ENCODE measurements around the gene FAM120C. TPM values are rescaled to one million over a fixed set of nuclear protein-coding genes. Genes with fewer than 3 reads are reported as not detected.

FAM120C gene, protein sequence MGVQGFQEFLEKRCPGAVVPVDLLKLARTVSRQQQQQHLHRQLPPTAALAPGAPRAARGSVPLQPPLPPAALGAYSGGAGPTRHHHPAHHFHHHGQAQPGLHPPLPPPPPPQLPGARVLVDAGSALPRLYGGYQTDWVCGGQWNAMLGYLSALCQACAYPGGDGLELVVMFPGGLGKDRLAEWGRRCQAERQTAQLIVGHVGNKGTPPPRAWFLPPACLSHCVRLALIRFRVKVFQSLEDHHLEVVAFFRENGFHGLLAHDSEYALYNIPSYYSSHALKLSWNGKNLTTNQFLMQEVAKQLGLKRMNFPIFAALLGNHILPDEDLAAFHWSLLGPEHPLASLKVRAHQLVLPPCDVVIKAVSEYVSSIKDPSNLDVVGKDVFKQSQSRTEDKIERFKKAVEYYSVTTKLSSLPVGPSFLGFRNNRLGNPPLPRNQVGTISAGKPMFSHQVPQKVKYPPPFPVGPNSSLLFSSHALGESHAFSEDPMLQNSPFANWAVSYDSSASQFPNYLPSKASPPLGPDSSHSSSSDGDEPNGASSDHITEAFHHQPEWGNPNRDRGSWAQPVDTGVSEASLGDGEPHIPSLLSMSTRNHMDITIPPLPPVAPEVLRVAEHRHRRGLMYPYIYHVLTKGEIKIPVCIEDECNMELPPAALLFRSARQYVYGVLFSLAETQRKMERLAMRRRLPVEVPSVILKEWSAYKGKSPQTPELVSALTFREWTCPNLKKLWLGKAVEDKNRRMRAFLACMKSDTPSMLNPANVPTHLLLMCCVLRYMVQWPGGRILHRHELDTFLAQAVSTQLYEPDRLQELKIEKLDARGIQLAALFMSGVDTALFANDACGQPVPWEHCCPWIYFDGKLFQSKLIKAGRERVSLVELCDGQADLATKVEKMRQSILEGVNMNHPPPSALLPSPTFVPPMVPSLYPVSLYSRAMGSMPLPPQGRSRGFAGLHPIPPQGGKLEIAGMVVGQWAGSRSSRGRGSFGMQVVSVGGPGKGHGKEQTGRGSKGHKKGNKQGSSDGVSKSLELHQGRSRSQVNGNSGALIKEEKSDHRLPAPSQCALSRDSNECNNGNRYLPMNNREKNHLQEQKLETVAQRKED
- total RNA-seq, result 1 to 10 TPM; 4.5 to 6.1 TPM

- peak; percentile 77 for DNase-seq
- Mint-ChIP-seq H3K27ac (peak within 1 kb of the TSS; percentile 80), H3K4me1 (ENCODE audit: low read depth) (peaks cover 41% of the 10 kb centered on the region), H3K36me3 (peaks cover 5% of the 10 kb centered on the region), H3K4me3 (peak within 1 kb of the TSS; percentile 78), H3K9me3 (no peaks in the 10 kb centered on the region), H3K27me3 (no peaks in the 10 kb centered on the region)
- intact Hi-C loops (cut with micrococcal nuclease), result loop anchor here (1.0 to 10.0 kb wide), 9 partner anchors 139 to 982 kb away; partner anchors contain the start of genes APEX2, GNL3L, PHF8 and TSR2
- ChIA-PET CTCF (no interaction called here), POLR2A (interaction anchor here (0.6 to 1.3 kb wide), 2 partner anchors 92 to 457 kb away, joined by 4 to 5 read pairs; no protein-coding TSS in a partner anchor)
Observed at GRCh38 chrX:54182864-54183613, at the start of gene FAM120C. Gene FAM120C, minus strand, starts transcription at chrX:54183254. Its CDS starts 56 bp downstream, at chrX:54183198.

DNA sequence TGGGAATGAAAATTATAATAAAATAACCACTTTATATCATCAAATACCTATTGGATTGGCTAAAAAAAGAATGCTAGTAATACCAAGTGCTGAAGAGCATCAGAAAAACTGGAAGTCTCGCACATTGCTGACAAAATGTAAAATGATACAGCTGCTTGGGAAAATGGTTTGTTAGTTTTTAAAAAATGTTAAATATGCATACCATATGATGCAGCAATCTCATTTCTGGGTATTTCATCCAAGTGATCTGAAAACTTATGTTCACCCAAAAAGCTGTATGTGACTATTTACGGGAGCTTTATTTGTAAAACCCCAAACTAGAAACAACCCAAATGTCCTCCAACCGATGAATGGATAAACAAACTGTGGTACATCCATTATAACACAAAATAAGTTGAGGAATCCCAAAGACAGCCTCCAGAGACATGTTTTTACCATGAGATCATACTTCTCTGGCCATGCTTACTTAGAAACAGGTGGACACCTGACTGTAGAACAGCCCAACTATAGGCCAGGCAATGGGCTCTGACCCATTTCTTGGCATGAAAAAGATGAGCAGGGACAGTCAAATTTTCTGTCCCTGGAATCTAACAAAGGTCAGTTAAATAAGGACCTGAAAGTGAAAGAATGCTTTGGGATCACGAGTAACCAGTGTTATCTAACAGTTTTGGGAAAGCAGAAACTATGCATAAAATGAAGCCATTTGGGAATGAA lies 47.5 kb upstream of the FAM120C start:
- no peak for DNase-seq
- ChIA-PET POLR2A (no interaction called here), CTCF (no interaction called here)
- Mint-ChIP-seq H3K36me3 (no peaks in the 10 kb centered on the region), H3K9me3 (no peaks in the 10 kb centered on the region), H3K4me1 (ENCODE audit: low read depth) (no peaks in the 10 kb centered on the region), H3K27ac (no peak overlapping the region), H3K4me3 (no peak overlapping the region), H3K27me3 (no peaks in the 10 kb centered on the region)
- intact Hi-C loops (cut with micrococcal nuclease), result no loop called here

DNA sequence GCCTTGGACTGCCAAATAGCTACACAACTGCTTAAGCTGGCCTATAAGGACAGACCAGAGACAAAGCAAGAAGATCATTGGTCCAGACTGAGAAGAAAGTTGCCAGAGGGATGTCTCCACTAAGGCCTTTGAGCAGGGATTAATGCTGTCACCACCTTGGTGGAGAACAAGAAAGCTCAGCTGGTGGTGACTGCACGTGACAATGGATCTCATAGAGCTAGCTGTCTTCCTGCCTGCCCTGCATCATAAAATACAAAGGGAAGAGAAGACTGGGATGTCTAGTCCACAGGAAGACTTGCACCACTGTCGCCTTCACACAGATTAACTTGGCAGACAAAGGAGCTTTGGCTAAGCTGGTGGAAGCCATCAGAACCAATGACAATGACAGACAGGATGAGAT lies 40.5 kb upstream of the FAM120C start:
- no peak overlapping the region for H3K27ac Mint-ChIP-seq
- intact Hi-C loops (cut with micrococcal nuclease), result no loop called here
- H3K4me1 Mint-ChIP-seq (ENCODE audit: low read depth), result no peaks in the 10 kb centered on the region

DNA sequence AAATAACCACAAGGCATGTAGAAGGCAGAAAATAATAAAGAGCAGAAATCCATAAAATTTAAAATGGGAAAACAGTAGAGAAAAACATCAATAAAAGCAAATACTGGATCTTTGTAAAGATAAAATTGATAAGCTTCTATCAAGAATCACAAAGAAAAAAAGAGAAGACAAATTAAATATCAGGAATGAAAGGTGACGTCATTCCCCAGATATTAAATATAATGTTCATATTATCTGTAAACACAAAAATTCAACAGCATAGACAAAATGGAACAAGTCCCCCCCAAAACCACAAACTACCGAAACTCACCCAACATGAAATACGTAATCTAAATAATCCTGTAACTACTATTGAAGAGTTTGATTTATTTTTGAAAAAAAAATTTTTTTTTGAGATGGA lies 30.5 kb upstream of the FAM120C start:
- no peak for DNase-seq
- ChIA-PET CTCF (no interaction called here), POLR2A (no interaction called here)
- intact Hi-C loops (cut with micrococcal nuclease), result no loop called here
- H3K4me3 Mint-ChIP-seq, result no peak overlapping the region
- no peaks in the 10 kb centered on the region for H3K9me3 Mint-ChIP-seq
- no peaks in the 10 kb centered on the region for H3K27me3 Mint-ChIP-seq
- no peaks in the 10 kb centered on the region for H3K4me1 Mint-ChIP-seq (ENCODE audit: low read depth)
- H3K27ac Mint-ChIP-seq, result no peak overlapping the region
- H3K36me3 Mint-ChIP-seq, result no peaks in the 10 kb centered on the region

More for the DNA sequence above, 40.5 kb upstream of the FAM120C start:
- Mint-ChIP-seq H3K4me3 (no peak overlapping the region), H3K27me3 (no peaks in the 10 kb centered on the region), H3K9me3 (no peaks in the 10 kb centered on the region), H3K36me3 (no peaks in the 10 kb centered on the region)
- no peak for DNase-seq
- POLR2A ChIA-PET, result no interaction called here
- CTCF ChIA-PET, result no interaction called here

- no peak for DNase-seq
- intact Hi-C loops (cut with micrococcal nuclease), result no loop called here
- H3K4me1 Mint-ChIP-seq (ENCODE audit: low read depth), result no peaks in the 10 kb centered on the region
- H3K27ac Mint-ChIP-seq, result no peak overlapping the region
- H3K27me3 Mint-ChIP-seq, result peaks cover 3% of the 10 kb centered on the region
- H3K4me3 Mint-ChIP-seq, result no peak overlapping the region
- no peaks in the 10 kb centered on the region for H3K36me3 Mint-ChIP-seq
- ChIA-PET CTCF (no interaction called here), POLR2A (no interaction called here)
- no peaks in the 10 kb centered on the region for H3K9me3 Mint-ChIP-seq
Observed at GRCh38 chrX:54208531-54208930, 25.5 kb upstream of the FAM120C start.

DNA sequence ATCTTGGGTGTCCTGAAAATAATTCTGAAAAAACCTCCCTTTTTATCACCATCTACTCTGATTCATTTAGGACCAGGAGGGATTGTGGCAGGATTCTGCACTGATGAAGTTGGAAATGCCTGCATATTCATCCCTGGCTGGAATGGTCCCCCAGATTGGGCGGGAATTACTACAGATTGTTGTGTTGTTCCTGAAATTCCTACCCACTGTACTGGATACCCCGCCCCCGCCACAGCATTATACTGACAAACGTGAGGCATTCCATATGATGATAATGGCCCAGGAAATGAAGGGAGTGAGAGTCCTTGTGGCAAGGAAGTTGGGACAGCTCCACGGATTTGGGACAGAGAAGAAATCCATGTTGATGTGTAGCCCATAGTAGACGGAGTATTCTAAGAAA lies 15.2 kb upstream of the FAM120C start:
- Mint-ChIP-seq H3K27ac (no peak overlapping the region), H3K27me3 (peaks cover 5% of the 10 kb centered on the region)

DNA sequence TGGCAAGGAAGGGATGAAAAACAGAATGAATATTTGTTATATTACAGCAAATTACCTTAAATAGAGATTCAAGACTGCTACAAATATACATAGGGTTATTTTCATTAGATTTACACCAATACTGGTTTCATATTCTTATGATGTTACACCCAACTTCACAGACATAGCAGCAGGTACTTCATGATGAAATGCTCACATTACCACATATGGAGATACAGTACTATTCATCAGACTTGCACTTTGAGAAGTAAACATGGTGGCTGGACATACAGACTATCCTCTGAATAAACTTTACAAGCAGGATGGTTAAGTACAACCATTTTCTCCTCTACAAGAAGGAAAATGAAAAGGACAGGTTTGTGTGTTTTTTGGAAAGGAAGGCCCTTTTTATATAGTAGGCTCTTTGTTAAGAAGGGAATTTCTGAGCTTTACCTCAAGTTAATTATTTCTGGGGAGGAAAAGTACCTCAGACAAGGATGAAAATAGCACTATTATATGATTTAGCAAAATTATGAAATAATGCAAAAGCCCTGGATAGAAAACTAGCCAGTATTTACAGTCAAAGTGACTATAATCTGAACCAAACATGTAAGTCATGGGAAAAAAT lies 12.0 kb upstream of the FAM120C start:
- peaks cover 4% of the 10 kb centered on the region for H3K27me3 Mint-ChIP-seq

More for the DNA sequence above, 15.2 kb upstream of the FAM120C start:
- ChIA-PET POLR2A (no interaction called here), CTCF (no interaction called here)
- Mint-ChIP-seq H3K4me1 (ENCODE audit: low read depth) (no peaks in the 10 kb centered on the region), H3K9me3 (no peaks in the 10 kb centered on the region), H3K36me3 (no peaks in the 10 kb centered on the region), H3K4me3 (no peak overlapping the region)
- intact Hi-C loops (cut with micrococcal nuclease), result no loop called here
- DNase-seq, result no peak

DNA sequence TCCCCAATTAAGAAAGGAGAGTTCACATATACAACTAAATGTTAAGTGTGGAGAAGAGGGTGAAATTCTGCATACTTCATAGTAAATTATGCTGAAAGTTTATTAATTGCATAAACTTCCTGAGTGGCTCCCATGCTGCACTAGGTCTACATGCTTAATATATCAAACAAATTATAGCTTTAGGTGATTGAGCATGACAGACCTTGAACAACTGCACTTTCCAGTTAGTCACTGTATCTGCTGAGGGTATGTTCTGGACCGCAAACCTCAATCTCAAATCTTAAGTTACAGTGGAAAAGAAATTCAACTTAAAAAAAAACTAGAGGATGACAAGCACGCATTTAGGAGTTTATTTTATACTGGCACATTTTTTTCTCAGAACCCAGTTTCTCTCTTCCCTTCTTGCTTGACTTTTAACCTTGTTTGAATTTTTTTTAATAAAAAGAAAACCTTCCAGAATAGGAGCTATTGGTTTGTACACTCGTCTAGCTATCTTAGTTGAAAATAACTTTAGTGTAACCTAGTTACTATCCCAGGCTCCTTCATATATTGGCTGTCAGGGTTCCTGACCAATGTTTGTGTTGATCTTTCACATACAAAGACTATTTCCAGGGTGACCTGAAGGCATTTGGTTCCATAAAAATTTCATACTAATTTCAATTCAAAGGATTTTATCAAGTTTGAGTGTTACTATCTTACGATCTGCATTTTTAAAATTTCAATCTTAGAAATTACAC lies 10.2 kb upstream of the FAM120C start:
- ChIA-PET POLR2A (no interaction called here), CTCF (no interaction called here)
- intact Hi-C loops (cut with micrococcal nuclease), result no loop called here
- no peaks in the 10 kb centered on the region for H3K27me3 Mint-ChIP-seq
- no peak overlapping the region for H3K4me3 Mint-ChIP-seq
- no peaks in the 10 kb centered on the region for H3K36me3 Mint-ChIP-seq
- H3K4me1 Mint-ChIP-seq (ENCODE audit: low read depth), result no peaks in the 10 kb centered on the region
- H3K9me3 Mint-ChIP-seq, result no peaks in the 10 kb centered on the region
- H3K27ac Mint-ChIP-seq, result no peak overlapping the region
- DNase-seq, result no peak

More for the DNA sequence above, 12.0 kb upstream of the FAM120C start:
- Mint-ChIP-seq H3K27ac (no peak overlapping the region), H3K4me3 (no peak overlapping the region), H3K9me3 (no peaks in the 10 kb centered on the region), H3K36me3 (no peaks in the 10 kb centered on the region), H3K4me1 (ENCODE audit: low read depth) (no peaks in the 10 kb centered on the region)
- intact Hi-C loops (cut with micrococcal nuclease), result no loop called here
- ChIA-PET CTCF (no interaction called here), POLR2A (no interaction called here)
- no peak for DNase-seq

DNA sequence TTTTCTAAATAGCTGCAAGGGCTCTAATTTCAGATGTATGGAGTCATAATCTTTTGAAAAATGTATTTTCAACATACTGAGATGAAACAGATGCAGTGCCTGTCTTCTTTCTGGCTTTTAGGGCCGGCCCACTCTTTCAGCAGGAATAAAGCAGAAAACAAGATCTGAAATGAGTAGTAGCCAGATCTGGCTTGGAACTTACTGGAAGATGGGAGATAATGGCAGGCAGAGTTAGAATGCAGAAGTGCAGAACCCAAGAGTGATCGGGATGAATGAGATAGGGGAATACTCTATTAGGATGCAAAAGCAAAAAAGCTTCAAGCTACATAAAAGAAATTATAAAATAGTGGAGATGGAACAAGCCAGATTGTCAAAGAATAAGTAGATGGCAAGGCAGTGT lies 1.4 kb upstream of the FAM120C start:
- Mint-ChIP-seq H3K27ac (no peak overlapping the region), H3K36me3 (peaks cover 5% of the 10 kb centered on the region), H3K4me3 (no peak overlapping the region), H3K27me3 (no peaks in the 10 kb centered on the region), H3K4me1 (ENCODE audit: low read depth) (peaks cover 28% of the 10 kb centered on the region), H3K9me3 (no peaks in the 10 kb centered on the region)
- no peak for DNase-seq
- intact Hi-C loops (cut with micrococcal nuclease), result loop anchor here (5.0 to 10.0 kb wide), 3 partner anchors 350 to 980 kb away; partner anchors contain the start of genes APEX2 and GNL3L
- ChIA-PET CTCF (no interaction called here), POLR2A (interaction anchor here (0.6 kb wide), 1 partner anchor 13 kb away, joined by 4 read pairs; no protein-coding TSS in a partner anchor)

DNA sequence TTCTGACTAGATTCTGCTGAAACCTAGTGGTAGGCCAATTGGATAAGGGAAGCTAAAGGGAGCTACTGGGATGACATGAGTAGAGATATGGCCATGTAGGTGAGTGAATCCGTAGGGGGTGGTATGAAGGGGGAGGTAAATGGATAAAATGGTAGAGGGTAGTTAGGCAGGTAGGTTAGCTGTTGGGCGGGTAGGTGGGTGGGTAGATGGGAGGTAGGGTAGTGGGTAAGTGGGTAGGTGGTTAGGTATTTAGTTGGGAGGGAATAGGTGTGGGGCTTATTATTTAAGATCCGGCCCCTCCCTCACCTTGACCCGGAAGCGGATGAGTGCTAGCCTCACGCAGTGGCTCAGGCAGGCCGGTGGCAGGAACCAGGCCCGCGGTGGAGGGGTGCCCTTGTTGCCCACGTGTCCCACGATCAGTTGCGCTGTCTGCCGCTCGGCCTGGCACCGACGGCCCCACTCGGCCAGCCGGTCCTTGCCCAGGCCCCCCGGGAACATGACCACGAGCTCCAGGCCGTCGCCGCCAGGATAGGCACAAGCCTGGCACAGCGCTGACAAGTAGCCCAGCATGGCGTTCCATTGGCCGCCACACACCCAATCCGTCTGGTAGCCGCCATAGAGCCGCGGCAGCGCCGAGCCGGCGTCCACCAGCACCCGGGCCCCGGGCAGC lies 725 bp downstream of the FAM120C start:
- POLR2A ChIA-PET, result interaction anchor here (0.6 to 1.3 kb wide), 3 partner anchors 91 to 457 kb away, joined by 4 to 5 read pairs (median 5); partner anchors contain the start of gene PHF8
- no peaks in the 10 kb centered on the region for H3K9me3 Mint-ChIP-seq
- no peaks in the 10 kb centered on the region for H3K27me3 Mint-ChIP-seq
- peaks cover 48% of the 10 kb centered on the region for H3K4me1 Mint-ChIP-seq (ENCODE audit: low read depth)
- H3K36me3 Mint-ChIP-seq, result peaks cover 5% of the 10 kb centered on the region
- CTCF ChIA-PET, result no interaction called here
- H3K4me3 Mint-ChIP-seq, result peak overlapping the region; percentile 78
- intact Hi-C loops (cut with micrococcal nuclease), result loop anchor here (2.0 to 10.0 kb wide), 7 partner anchors 176 to 982 kb away; partner anchors contain the start of genes APEX2, GNL3L and WNK3
- H3K27ac Mint-ChIP-seq, result peak overlapping the region; percentile 76
- peak; percentile 76 for DNase-seq
